ENCODE results near the gene NOM1.

Gene NOM1

DNA sequence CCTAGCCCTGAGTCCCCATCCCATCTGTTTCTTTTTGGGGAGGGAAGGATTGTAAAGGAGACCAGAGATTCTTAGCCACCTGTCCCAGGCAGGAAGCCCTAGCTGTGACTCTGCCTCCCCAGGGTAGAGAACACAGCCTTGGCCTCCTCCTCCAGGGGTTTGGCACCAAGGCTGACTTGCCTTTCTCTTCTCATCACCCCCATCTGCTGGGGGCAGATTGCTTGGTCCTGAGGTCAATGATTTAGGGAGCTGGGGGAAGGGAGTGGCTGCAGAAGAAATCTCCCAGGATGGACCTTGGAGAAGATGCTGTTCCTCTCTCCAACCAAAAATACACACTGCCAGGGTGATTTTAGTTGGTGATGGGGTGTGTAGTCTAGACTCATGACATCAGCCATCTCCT lies 63.6 kb downstream of the NOM1 start:
- Histone ChIP-seq H3K27ac (replicated peaks) (no peak overlapping the region), H3K27me3 (ENCODE audit: insufficient read depth, poor library complexity, severe bottlenecking) (peaks cover 86% of the 10 kb centered on the region), H3K4me3 (replicated peaks; ENCODE audit: insufficient read depth, low read length) (no peak overlapping the region)
- DNase-seq (ENCODE audit: low read depth in 1 of 2, low spot score in 1 of 2) = no peak
- TF ChIP-seq, protein P1, sequence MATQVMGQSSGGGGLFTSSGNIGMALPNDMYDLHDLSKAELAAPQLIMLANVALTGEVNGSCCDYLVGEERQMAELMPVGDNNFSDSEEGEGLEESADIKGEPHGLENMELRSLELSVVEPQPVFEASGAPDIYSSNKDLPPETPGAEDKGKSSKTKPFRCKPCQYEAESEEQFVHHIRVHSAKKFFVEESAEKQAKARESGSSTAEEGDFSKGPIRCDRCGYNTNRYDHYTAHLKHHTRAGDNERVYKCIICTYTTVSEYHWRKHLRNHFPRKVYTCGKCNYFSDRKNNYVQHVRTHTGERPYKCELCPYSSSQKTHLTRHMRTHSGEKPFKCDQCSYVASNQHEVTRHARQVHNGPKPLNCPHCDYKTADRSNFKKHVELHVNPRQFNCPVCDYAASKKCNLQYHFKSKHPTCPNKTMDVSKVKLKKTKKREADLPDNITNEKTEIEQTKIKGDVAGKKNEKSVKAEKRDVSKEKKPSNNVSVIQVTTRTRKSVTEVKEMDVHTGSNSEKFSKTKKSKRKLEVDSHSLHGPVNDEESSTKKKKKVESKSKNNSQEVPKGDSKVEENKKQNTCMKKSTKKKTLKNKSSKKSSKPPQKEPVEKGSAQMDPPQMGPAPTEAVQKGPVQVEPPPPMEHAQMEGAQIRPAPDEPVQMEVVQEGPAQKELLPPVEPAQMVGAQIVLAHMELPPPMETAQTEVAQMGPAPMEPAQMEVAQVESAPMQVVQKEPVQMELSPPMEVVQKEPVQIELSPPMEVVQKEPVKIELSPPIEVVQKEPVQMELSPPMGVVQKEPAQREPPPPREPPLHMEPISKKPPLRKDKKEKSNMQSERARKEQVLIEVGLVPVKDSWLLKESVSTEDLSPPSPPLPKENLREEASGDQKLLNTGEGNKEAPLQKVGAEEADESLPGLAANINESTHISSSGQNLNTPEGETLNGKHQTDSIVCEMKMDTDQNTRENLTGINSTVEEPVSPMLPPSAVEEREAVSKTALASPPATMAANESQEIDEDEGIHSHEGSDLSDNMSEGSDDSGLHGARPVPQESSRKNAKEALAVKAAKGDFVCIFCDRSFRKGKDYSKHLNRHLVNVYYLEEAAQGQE (IDR thresholded peaks at IDR 0.05; ENCODE audit: insufficient replicate concordance, low read depth) = no peak
- TF ChIP-seq POLR2AphosphoS5 (IDR thresholded peaks at IDR 0.05; ENCODE audit: low read depth) (no peak), GABPA (IDR thresholded peaks at IDR 0.05; ENCODE audit: low read depth) (no peak), SPI1 (IDR thresholded peaks at IDR 0.05; ENCODE audit: borderline replicate concordance, low read depth) (no peak)
- TF ChIP-seq, protein P2, sequence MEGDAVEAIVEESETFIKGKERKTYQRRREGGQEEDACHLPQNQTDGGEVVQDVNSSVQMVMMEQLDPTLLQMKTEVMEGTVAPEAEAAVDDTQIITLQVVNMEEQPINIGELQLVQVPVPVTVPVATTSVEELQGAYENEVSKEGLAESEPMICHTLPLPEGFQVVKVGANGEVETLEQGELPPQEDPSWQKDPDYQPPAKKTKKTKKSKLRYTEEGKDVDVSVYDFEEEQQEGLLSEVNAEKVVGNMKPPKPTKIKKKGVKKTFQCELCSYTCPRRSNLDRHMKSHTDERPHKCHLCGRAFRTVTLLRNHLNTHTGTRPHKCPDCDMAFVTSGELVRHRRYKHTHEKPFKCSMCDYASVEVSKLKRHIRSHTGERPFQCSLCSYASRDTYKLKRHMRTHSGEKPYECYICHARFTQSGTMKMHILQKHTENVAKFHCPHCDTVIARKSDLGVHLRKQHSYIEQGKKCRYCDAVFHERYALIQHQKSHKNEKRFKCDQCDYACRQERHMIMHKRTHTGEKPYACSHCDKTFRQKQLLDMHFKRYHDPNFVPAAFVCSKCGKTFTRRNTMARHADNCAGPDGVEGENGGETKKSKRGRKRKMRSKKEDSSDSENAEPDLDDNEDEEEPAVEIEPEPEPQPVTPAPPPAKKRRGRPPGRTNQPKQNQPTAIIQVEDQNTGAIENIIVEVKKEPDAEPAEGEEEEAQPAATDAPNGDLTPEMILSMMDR (IDR thresholded peaks at IDR 0.05; ENCODE audit: insufficient read depth, low read length) = no peak

DNA sequence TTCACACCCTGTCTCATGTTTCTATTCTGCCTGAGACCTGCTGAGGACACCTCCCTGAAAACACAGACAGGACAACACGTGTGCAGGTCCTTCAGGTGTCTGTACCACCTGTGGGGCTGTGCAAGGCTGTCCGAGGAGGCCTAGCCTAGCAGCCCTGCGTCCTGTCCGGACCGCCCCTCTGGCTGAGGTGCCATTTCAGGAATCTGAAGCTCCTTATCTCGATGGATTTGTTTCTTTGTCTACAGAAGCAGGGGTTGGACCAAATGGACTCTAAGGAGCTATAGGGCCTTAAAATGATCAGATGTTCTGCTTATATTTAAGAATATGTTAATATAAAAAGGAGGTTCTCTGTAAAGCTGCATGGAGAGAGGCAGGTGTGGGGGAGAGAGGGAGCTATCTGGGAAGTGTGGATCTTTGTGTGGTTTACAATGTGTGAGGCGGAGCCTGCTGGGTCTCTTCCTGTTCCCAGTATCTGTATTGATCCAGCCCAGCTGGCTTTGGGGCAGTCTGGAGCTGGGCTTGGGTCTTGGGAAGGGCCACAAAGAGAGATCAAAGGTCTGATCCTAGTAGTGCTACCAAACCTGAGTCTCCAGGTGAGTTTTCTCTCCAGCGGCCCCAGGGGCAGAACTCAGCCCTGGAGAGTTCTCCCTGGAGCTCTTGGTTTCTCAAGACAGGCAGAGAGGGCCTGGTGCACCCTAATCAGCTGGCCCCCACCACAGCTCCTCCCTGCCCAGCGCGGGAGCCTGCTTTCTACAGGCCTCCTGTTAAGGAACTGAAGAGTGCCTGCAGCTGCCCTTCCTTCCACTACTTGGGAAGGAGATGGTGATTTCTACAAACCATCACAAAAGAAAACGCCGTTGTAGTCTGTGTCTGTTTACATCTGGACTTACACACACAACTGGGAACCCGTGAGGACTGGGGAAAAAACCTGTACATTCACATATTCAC lies 64.4 kb downstream of the NOM1 start:
- Histone ChIP-seq H3K27ac (replicated peaks) (no peak overlapping the region), H3K27me3 (ENCODE audit: insufficient read depth, poor library complexity, severe bottlenecking) (peaks cover 86% of the 10 kb centered on the region), H3K4me3 (replicated peaks; ENCODE audit: insufficient read depth, low read length) (no peak overlapping the region)
- TF ChIP-seq, protein P2 (IDR thresholded peaks at IDR 0.05; ENCODE audit: insufficient read depth, low read length) = no peak
- TF ChIP-seq, protein P1 (IDR thresholded peaks at IDR 0.05; ENCODE audit: insufficient replicate concordance, low read depth) = no peak
- TF ChIP-seq POLR2AphosphoS5 (IDR thresholded peaks at IDR 0.05; ENCODE audit: low read depth) (no peak), SPI1 (IDR thresholded peaks at IDR 0.05; ENCODE audit: borderline replicate concordance, low read depth) (no peak), GABPA (IDR thresholded peaks at IDR 0.05; ENCODE audit: low read depth) (no peak)
- DNase-seq (ENCODE audit: low read depth in 1 of 2, low spot score in 1 of 2) = no peak

DNA sequence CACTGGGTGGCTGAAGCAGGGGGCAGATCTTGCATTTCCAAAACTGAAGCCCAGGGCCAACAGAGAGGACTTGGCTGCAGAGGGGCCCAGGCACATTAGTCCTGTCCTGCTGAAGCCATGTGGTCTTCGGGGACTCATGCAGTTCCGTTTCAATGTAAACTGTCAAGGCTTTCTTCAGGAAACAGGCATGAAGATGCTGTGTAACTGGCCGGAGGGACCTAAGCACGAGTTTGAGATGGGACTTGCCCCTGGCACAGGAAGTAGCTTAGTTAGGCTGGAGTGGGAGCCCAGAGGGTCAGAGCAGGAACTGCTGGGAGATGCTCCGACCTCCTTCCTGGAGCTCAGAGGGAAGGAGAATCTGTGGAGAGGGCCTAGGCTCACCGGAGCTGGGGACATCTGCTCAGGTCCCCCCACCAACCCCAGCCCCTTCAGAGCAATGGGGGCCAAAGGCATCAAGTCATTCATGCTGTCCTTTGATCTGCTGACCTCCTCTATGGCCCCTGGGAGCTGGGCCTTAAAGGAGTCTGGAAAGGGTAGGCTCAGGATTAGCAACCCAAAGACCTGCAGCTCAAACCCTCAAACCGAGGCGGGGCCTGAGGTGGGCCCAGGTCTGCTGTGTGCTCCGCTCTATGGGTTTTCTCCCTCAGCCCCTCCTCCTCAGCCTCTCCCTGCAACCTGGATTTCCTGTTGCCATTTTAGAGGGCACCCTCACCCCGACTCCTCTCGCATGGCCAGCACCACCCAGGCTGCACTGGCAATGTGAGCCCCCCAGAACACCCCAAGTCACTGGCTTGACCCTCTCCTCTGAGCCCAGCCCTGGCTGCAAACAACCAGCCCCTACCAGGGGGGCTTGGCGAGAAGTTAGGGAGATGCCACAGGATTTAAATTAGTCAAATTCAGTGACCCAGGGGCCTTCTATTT lies 65.4 kb downstream of the NOM1 start:
- Histone ChIP-seq H3K27me3 (ENCODE audit: insufficient read depth, poor library complexity, severe bottlenecking) (peaks cover 89% of the 10 kb centered on the region), H3K27ac (replicated peaks) (no peak overlapping the region), H3K4me3 (replicated peaks; ENCODE audit: insufficient read depth, low read length) (no peak overlapping the region)
- TF ChIP-seq GABPA (IDR thresholded peaks at IDR 0.05; ENCODE audit: low read depth) (no peak), SPI1 (IDR thresholded peaks at IDR 0.05; ENCODE audit: borderline replicate concordance, low read depth) (no peak), POLR2AphosphoS5 (IDR thresholded peaks at IDR 0.05; ENCODE audit: low read depth) (no peak)
- TF ChIP-seq, protein P1 (IDR thresholded peaks at IDR 0.05; ENCODE audit: insufficient replicate concordance, low read depth) = no peak
- TF ChIP-seq, protein P2 (IDR thresholded peaks at IDR 0.05; ENCODE audit: insufficient read depth, low read length) = no peak
- no peak for DNase-seq (ENCODE audit: low read depth in 1 of 2, low spot score in 1 of 2)
